Esophagus squamous epithelium (tissue), 5 donors: ENCODE data around the gene PPM1M. TPM values are rescaled to one million over a fixed set of nuclear protein-coding genes. Genes with fewer than 3 reads are reported as not detected.
A peak's percentile ranks its signal among the peaks of the same experiment; 100 is the strongest.

Experiments
- DNase-seq: peaks from one replicate; lab custom pipeline; 2025; lab: John Stamatoyannopoulos, UW
- H3K27ac ChIP-seq, 4 donors: fragments of 200-600 bp; sonication (generic); one replicate each; pipeline ENCODE4 v1.5.1; 2016 to 2019; ENCODE audit warnings: mild to moderate bottlenecking in 1 of 4
- H3K27me3 ChIP-seq, 4 donors: fragments of 200-600 bp; sonication (generic); 1 replicate in 3 of 4; 2 replicates in 1 of 4; pipeline versions ENCODE4 v1.5.1 to v1.6.0; 2017 to 2021; ENCODE audit warnings: antibody characterized with exemption in 1 of 4
- H3K36me3 ChIP-seq, 3 donors: fragments of 200-600 bp; sonication (generic); one replicate each; pipeline ENCODE4 v1.5.1; 2016 to 2019
- H3K4me1 ChIP-seq, 3 donors: fragments of 200-600 bp; sonication (generic); one replicate each; pipeline ENCODE4 v1.5.1; 2017 to 2019
- H3K4me3 ChIP-seq, 4 donors: fragments of 200-600 bp; sonication (generic); 1 replicate in 3 of 4; 2 replicates in 1 of 4; pipeline ENCODE4 v1.5.1; 2016 to 2019; ENCODE audit warnings: mild to moderate bottlenecking in 2 of 4, moderate library complexity in 1 of 4
- H3K9me3 ChIP-seq, 3 donors: fragments of 200-600 bp; sonication (generic); one replicate each; pipeline ENCODE4 v1.5.1; 2016 to 2019
- POLR2A ChIP-seq, 4 donors: fragments of 450-650 bp; IDR thresholded peaks; one replicate each; pipeline ENCODE4 v1.6.1; 2017; ENCODE audit warnings: antibody characterized with exemption in 4 of 4, mild to moderate bottlenecking in 4 of 4, moderate library complexity in 3 of 4
- WGBS, 2 donors: methylation state at CpG; one replicate each; pipeline ENCODE4 v1.1.5; 2018; 5-methylcytosine and 5-hydroxymethylcytosine counted together
- intact Hi-C: fragments of 100-400 bp; cut with DNase I; formaldehyde crosslinking; loops from one replicate; pipeline ENCODE4 v1.15.0; 2022
- total RNA-seq, 4 donors: library from RNA; depleted of rRNA; stranded (reverse); fragments of >200 nt; gene quantifications; one replicate each; pipeline ENCODE4 v1.1.0, GENCODE V29; 2016
- TF ChIP-seq, protein P1 (sequence below), 6 experiments: fragments of 450-650 bp in 4 of 6; fragments of 200-600 bp in 2 of 6; sonication (generic) in 2 of 6; IDR thresholded peaks; one replicate each; pipeline ENCODE4 v1.5.1; 2016 to 2019; ENCODE audit warnings: antibody characterized with exemption in 6 of 6, mild to moderate bottlenecking in 4 of 6, moderate library complexity in 4 of 6
- donor health status: DM: yes; HTN: yes; CAD: no.

PPM1M gene
- total RNA-seq, 4 donors from 2014 or later = 3.2 to 25.6 (median 12.3) TPM

DNA sequence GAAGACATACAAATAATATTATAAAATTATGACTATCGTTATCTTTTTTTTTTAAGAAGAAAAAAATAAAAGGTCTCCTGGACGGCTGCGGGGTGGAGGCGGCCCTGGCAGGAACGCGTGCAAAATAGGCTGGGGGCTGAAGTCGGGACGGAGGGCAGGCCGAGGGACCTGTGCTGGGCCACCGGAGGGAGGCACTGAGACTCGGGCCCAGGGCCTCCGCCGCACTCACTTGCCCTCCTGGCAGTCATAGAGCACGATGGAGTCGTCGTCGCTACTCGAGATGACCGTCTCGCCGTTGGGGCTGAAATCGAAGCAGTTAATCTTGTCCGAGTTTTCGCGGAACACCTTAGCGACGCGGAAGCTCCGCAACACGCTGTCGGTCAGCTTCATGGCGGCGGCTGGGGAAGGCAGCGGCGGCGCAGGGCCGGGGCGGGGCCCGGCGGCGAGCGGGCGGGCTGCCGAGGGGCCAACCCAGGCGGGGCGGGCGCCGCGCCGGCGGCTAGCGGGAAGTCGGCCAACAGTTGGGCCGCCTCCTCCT, 32.5 kb downstream of the PPM1M start:
- intact Hi-C loops = no loop called here
- no peak for DNase-seq
- Histone ChIP-seq H3K4me3 (peak overlapping the region; percentile 76 to 94 (median 84)), H3K36me3 (peaks cover 0 to 34% (median 11%) of the 10 kb centered on the region in 3 donors), H3K9me3 (no peaks in the 10 kb centered on the region), H3K27ac (peak overlapping the region; percentile 98 to 100 (median 98)), H3K27me3 (no peaks in the 10 kb centered on the region), H3K4me1 (peaks cover 26 to 61% (median 44%) of the 10 kb centered on the region in 3 donors)
- TF ChIP-seq, protein P1, sequence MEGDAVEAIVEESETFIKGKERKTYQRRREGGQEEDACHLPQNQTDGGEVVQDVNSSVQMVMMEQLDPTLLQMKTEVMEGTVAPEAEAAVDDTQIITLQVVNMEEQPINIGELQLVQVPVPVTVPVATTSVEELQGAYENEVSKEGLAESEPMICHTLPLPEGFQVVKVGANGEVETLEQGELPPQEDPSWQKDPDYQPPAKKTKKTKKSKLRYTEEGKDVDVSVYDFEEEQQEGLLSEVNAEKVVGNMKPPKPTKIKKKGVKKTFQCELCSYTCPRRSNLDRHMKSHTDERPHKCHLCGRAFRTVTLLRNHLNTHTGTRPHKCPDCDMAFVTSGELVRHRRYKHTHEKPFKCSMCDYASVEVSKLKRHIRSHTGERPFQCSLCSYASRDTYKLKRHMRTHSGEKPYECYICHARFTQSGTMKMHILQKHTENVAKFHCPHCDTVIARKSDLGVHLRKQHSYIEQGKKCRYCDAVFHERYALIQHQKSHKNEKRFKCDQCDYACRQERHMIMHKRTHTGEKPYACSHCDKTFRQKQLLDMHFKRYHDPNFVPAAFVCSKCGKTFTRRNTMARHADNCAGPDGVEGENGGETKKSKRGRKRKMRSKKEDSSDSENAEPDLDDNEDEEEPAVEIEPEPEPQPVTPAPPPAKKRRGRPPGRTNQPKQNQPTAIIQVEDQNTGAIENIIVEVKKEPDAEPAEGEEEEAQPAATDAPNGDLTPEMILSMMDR (IDR thresholded peaks at IDR 0.05) = peak in 4 of 6 experiments; percentile 29 to 47 (median 45)
- no peak for TF ChIP-seq POLR2A (IDR thresholded peaks at IDR 0.05)
- WGBS, 2 donors = 0% methylated on average over 11 to 20 of the region's 54 CpGs

DNA sequence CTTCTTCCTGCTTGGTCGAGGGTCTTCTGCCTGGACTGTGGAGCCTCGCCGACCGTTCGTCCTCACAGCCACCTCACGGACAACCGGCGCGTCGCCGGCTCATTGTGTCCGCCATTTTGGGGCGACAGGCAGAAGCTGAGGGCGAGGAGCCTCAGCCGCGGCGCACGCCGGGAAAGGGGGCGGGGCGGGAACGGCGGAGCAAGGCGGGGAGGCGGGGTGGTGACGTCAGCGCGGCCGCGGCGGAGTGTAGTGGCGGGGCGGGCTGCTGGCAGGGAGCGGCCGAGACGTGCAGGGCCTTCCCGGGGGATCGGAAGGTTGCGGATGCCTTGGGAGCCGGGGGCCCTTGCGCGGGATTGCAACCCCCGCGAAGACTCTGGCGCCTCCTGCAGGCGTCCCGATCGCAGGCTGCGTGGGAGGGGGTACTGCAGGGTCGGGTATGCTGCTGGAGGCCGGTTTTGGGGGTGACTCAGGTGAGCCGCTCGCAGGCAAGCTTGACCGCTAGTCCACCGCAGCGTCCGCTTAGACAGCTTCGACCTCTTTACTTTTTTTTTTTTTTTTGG, 33.0 kb downstream of the PPM1M start, which contains the start of gene WDR82:
Gene WDR82, minus strand, starts transcription at position 140 of the 560 bp plus-strand sequence. CDS start 288 bp downstream, outside the sequence.
- peak; percentile 61 for DNase-seq
- peak within 1 kb of the TSS; percentile 98 to 100 (median 98) for H3K27ac ChIP-seq
- no peaks in the 10 kb centered on the region for H3K27me3 ChIP-seq
- H3K4me3 ChIP-seq = peak within 1 kb of the TSS; percentile 76 to 94 (median 84)
- H3K36me3 ChIP-seq = peaks cover 0 to 28% (median 11%) of the 10 kb centered on the region in 3 donors
- H3K9me3 ChIP-seq = no peaks in the 10 kb centered on the region
- 0% methylated on average over 11 to 15 of the region's 58 CpGs for whole genome bisulfite sequencing, 2 donors
- intact Hi-C loops = no loop called here
- H3K4me1 ChIP-seq = peaks cover 26 to 56% (median 40%) of the 10 kb centered on the region in 3 donors
- peak in 3 of 4 donors; percentile 47 to 89 (median 58) for TF ChIP-seq POLR2A (IDR thresholded peaks at IDR 0.05)
- TF ChIP-seq, protein P1 (IDR thresholded peaks at IDR 0.05) = peak in 5 of 6 experiments; percentile 42 to 61 (median 43)

DNA sequence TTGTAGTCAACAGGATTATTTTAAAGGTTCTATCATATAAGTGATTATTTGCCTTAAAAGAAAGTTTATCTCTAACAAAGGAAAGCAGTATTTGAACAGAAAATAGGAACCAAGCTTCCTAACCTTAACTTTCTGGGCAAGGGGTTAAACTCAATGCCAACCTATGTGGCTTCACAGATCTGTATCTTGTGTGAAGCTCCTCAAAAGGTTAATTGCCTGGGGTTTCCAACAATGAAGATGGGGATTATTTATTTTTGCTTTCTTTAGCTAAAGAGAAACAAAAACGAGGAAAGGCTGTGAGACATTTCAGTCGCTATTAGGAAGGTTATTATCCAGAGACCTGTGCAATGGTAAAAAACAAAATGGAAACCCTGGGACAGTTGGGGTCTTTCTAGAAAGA, 34.0 kb downstream of the PPM1M start:
- WGBS, 2 donors = 9 to 11% methylated on average over 2 of the region's 2 CpGs
- Histone ChIP-seq H3K27ac (peak overlapping the region; percentile 98 to 100 (median 98)), H3K36me3 (peaks cover 0 to 19% (median 7%) of the 10 kb centered on the region in 3 donors), H3K4me3 (peak overlapping the region in 2 of 4 donors; percentile 76 to 94), H3K27me3 (no peaks in the 10 kb centered on the region), H3K9me3 (no peaks in the 10 kb centered on the region), H3K4me1 (peaks cover 26 to 46% (median 33%) of the 10 kb centered on the region in 3 donors)
- TF ChIP-seq POLR2A (IDR thresholded peaks at IDR 0.05) = no peak
- TF ChIP-seq, protein P1 (IDR thresholded peaks at IDR 0.05) = no peak
- intact Hi-C loops = no loop called here
- no peak for DNase-seq

DNA sequence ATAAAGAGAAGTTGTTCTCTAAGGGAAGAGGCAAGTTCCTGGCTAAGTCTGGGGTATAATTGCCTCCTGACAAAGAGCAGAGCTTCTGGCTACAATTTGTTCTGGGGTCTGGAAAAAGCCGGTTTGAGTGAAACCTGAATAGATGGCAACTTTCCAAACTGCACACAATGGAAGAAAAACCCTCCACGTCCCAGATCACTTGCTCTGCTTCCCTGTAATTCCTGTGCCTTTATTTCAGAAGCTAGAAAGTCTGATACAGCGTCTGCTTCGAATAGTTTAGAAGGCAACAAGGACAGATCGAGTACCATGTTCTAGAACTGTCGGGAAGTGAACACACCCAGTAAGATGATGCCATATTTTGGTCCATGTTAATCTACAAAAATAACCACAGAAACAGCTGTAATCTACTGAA, 34.5 kb downstream of the PPM1M start:
- no peak overlapping the region for H3K4me3 ChIP-seq
- DNase-seq = no peak

More for the DNA sequence above, 34.5 kb downstream of the PPM1M start:
- no peaks in the 10 kb centered on the region for H3K27me3 ChIP-seq
- intact Hi-C loops = no loop called here
- H3K27ac ChIP-seq = peak overlapping the region; percentile 98 to 100 (median 98)
- no peaks in the 10 kb centered on the region for H3K9me3 ChIP-seq
- peaks cover 26 to 41% (median 29%) of the 10 kb centered on the region in 3 donors for H3K4me1 ChIP-seq
- TF ChIP-seq POLR2A (IDR thresholded peaks at IDR 0.05) = no peak
- TF ChIP-seq, protein P1 (IDR thresholded peaks at IDR 0.05) = no peak
- peaks cover 0 to 14% (median 7%) of the 10 kb centered on the region in 3 donors for H3K36me3 ChIP-seq
- WGBS, 2 donors = 26 to 31% methylated on average over 6 of the region's 6 CpGs
